CD4-positive, alpha-beta T cell (primary cell): ENCODE data around the gene ULK4. TPM values are rescaled to one million over a fixed set of nuclear protein-coding genes. Genes with fewer than 3 reads are reported as not detected.

Experiments
- ATAC-seq: fragments of 200-7000 bp; cut with Tn5 transposase; one replicate; pipeline ENCODE4 v1.10.0; 2022; ENCODE audit warnings: mild to moderate bottlenecking; ENCODE audit not compliant: poor library complexity
- CTCF ChIA-PET: fragments of 350-600 bp; sonication (Branson Sonifier 250); formaldehyde crosslinking; loops from one replicate; lab custom pipeline; 2021; ENCODE audit warnings: antibody characterized with exemption, inconsistent platforms; lab: Charles Lee
- POLR2A ChIA-PET: fragments of 350-600 bp; sonication (Branson Sonifier 250); formaldehyde crosslinking; loops from one replicate; lab custom pipeline; 2021; ENCODE audit warnings: antibody characterized with exemption, inconsistent platforms; lab: Charles Lee
- DNase-seq, 14 experiments: peaks; one replicate each; pipeline ENCODE4 v3.0.0-alpha.2; 2013 to 2020; ENCODE audit warnings: mixed read lengths in 2 of 14
- H3K27ac ChIP-seq, 2 donors: one replicate each; pipeline versions ENCODE4 v1.5.1 to v1.7.0; 2013; ENCODE audit warnings: low read length in 2 of 2, low read depth in 1 of 2, mild to moderate bottlenecking in 1 of 2
- H3K27me3 ChIP-seq, 2 experiments: 1 replicate in 1 of 2; 2 replicates in 1 of 2; pipeline versions ENCODE4 v1.6.1 to v1.7.0; 2013; ENCODE audit warnings: low read length in 2 of 2, control low read depth in 1 of 2, mild to moderate bottlenecking in 1 of 2, moderate library complexity in 1 of 2; ENCODE audit not compliant: insufficient read depth in 2 of 2, control insufficient read depth in 1 of 2
- H3K36me3 ChIP-seq: one replicate; pipeline ENCODE4 v1.6.1; 2013; ENCODE audit warnings: low read length, control low read depth; ENCODE audit not compliant: insufficient read depth
- H3K4me1 ChIP-seq: one replicate; pipeline ENCODE4 v1.6.1; 2013; ENCODE audit warnings: low read length, control low read depth; ENCODE audit not compliant: insufficient read depth
- H3K4me3 ChIP-seq: one replicate; pipeline ENCODE4 v1.5.1; 2013; ENCODE audit warnings: mild to moderate bottlenecking, low read length, moderate library complexity
- H3K9me3 ChIP-seq, 2 experiments: 1 replicate in 1 of 2; 2 replicates in 1 of 2; pipeline versions ENCODE4 v1.6.1 to v1.7.0; 2013; ENCODE audit warnings: low read length in 2 of 2, mild to moderate bottlenecking in 2 of 2, control low read depth in 1 of 2, moderate library complexity in 1 of 2; ENCODE audit not compliant: control insufficient read depth in 1 of 2, insufficient read depth in 1 of 2
- H3K27ac Mint-ChIP-seq: one replicate; pipeline ENCODE4 v1.8.0; 2020; ENCODE audit warnings: mixed read lengths
- H3K27me3 Mint-ChIP-seq: one replicate; pipeline ENCODE4 v1.8.0; 2021; ENCODE audit warnings: mixed read lengths
- H3K36me3 Mint-ChIP-seq: one replicate; pipeline ENCODE4 v1.8.0; 2021; ENCODE audit warnings: low read depth, mixed read lengths
- H3K4me1 Mint-ChIP-seq: one replicate; pipeline ENCODE4 v1.8.0; 2021; ENCODE audit warnings: low read depth, mixed read lengths
- H3K4me3 Mint-ChIP-seq: one replicate; pipeline ENCODE4 v1.8.0; 2020; ENCODE audit warnings: mild to moderate bottlenecking, mixed read lengths
- H3K9me3 Mint-ChIP-seq: one replicate; pipeline ENCODE4 v1.8.0; 2020; ENCODE audit warnings: mixed read lengths
- intact Hi-C, 2 experiments: fragments of 100-400 bp; cut with DNase I in 1 of 2; cut with micrococcal nuclease in 1 of 2; formaldehyde crosslinking; loops; one replicate each; pipeline versions ENCODE4 v1.15.1 to v1.9.0; 2023 to 2025; cut with DNase I, micrococcal nuclease
- total RNA-seq, 174 experiments: library from RNA in 2 of 174; stranded (reverse) in 2 of 174; gene quantifications; one replicate each; pipeline ENCODE4 v1.2.3 and lab custom pipeline; 2021 to 2026
- TF ChIP-seq, protein P1 (sequence below): fragments of 200-600 bp; IDR thresholded peaks from one replicate; pipeline ENCODE4 v1.8.0; 2022; ENCODE audit warnings: antibody characterized with exemption, mild to moderate bottlenecking

ULK4 gene
- total RNA-seq, 2 experiments from 2014 or later = 23.8 to 28.6 TPM

DNA sequence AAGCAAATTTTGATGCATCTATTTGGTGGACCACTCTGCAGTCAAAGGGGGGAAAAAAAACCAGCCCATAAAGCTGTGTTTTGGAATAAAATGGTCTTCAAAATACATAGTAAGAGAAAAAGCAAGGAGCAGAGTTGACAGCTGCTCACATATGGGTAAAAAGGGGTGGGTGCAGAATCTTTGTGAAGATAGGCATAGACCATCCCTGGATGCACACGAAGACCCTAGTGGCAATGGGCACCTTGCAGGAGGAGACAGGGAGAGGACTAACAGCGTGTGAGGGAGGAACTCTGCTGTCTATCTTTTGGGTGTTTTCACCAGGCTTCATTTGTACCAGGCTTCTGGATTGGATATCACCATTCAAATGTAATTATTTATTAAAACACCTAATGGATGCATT is 718.7 kb downstream of the ULK4 start:
- CTCF ChIA-PET = no interaction called here
- Histone ChIP-seq H3K27ac (no peak overlapping the region), H3K4me1 (no peaks in the 10 kb centered on the region), H3K27me3 (no peaks in the 10 kb centered on the region), H3K4me3 (no peak overlapping the region), H3K36me3 (peaks cover 42% of the 10 kb centered on the region), H3K9me3 (no peaks in the 10 kb centered on the region)
- H3K36me3 Mint-ChIP-seq = peaks cover 35% of the 10 kb centered on the region
- TF ChIP-seq, protein P1, sequence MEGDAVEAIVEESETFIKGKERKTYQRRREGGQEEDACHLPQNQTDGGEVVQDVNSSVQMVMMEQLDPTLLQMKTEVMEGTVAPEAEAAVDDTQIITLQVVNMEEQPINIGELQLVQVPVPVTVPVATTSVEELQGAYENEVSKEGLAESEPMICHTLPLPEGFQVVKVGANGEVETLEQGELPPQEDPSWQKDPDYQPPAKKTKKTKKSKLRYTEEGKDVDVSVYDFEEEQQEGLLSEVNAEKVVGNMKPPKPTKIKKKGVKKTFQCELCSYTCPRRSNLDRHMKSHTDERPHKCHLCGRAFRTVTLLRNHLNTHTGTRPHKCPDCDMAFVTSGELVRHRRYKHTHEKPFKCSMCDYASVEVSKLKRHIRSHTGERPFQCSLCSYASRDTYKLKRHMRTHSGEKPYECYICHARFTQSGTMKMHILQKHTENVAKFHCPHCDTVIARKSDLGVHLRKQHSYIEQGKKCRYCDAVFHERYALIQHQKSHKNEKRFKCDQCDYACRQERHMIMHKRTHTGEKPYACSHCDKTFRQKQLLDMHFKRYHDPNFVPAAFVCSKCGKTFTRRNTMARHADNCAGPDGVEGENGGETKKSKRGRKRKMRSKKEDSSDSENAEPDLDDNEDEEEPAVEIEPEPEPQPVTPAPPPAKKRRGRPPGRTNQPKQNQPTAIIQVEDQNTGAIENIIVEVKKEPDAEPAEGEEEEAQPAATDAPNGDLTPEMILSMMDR = no peak
- H3K27me3 Mint-ChIP-seq = no peaks in the 10 kb centered on the region
- H3K4me3 Mint-ChIP-seq = no peak overlapping the region
- peak overlapping the region; percentile 7 for H3K27ac Mint-ChIP-seq
- intact Hi-C loops = no loop called here
- POLR2A ChIA-PET = interaction anchor here (1.4 kb wide), 1 partner anchor 44 kb away, joined by 4 read pairs; the partner anchor contains the start of gene CTNNB1
- ATAC-seq (no peak), DNase-seq (no peak)
- H3K4me1 Mint-ChIP-seq = no peaks in the 10 kb centered on the region
- H3K9me3 Mint-ChIP-seq = no peaks in the 10 kb centered on the region

DNA sequence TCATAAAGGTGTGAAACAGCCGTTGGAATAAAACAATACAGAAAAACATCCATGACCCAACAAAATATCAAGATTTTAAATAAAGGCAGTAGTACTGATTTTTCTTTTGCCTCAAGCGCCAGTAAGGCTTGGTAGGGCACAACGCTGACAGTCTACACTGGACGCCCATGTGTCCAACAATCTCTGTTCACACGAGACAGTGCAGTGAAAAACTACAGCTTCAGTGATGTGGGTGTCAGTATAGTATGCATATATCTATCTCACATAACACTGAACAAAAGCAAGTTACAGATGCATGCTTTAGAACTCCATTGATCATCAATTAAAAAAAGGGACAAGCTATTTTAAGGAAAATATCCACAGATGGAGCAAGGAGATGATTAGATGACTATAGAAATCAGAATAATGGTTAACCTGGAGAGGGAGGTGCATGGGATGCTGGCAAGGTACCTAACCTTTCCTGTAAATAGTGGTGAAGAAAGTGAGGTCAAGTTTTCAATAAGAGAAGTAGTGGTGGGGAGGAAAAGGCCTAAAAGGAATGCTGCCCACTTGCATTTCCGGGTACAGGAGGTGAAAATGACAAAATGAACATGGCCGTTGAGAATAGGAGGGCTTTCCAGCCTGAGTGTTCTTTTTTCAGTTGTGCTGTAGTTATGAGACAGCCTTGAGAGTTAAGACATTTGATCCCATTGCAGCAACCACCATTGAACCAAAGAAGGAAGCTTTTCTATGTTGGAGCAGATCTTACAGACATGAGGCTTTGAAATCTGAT is 719.9 kb downstream of the ULK4 start:
- Histone ChIP-seq H3K36me3 (peaks cover 54% of the 10 kb centered on the region), H3K9me3 (no peaks in the 10 kb centered on the region), H3K4me3 (no peak overlapping the region), H3K4me1 (no peaks in the 10 kb centered on the region), H3K27ac (no peak overlapping the region), H3K27me3 (no peaks in the 10 kb centered on the region)
- TF ChIP-seq, protein P1 = no peak
- no peak for ATAC-seq
- POLR2A ChIA-PET = interaction anchor here (1.5 kb wide), 1 partner anchor 43 kb away, joined by 4 read pairs; the partner anchor contains the start of gene CTNNB1
- intact Hi-C loops = no loop called here
- no peaks in the 10 kb centered on the region for H3K9me3 Mint-ChIP-seq
- no peaks in the 10 kb centered on the region for H3K4me1 Mint-ChIP-seq
- H3K27me3 Mint-ChIP-seq = no peaks in the 10 kb centered on the region
- CTCF ChIA-PET = no interaction called here
- peaks cover 47% of the 10 kb centered on the region for H3K36me3 Mint-ChIP-seq
- H3K27ac Mint-ChIP-seq = peak overlapping the region; percentile 7
- DNase-seq = no peak
- H3K4me3 Mint-ChIP-seq = no peak overlapping the region

DNA sequence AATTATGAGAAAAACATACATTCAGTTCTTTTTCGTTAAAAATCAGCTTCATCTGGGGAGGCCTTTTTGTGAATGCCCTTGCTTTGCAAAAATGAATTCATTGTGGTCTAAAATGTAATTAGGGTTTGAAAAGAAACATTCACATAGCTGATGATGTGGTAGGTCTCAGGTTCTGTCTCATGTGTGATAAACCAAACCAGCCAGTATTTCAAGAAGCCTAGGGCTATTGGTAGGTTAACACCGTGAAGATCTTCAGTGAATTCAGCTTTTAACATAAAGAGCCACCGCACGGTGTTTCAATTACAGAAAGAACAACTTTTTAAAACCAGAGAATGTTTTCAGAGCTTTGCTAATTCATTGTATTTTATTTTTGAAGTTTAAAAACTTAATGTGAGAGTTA is 720.7 kb downstream of the ULK4 start:
- Mint-ChIP-seq H3K27me3 (no peaks in the 10 kb centered on the region), H3K27ac (no peak overlapping the region), H3K36me3 (peaks cover 55% of the 10 kb centered on the region), H3K4me3 (no peak overlapping the region), H3K4me1 (no peaks in the 10 kb centered on the region), H3K9me3 (no peaks in the 10 kb centered on the region)
- CTCF ChIA-PET = interaction anchor here (1.0 kb wide), 1 partner anchor 8 kb away, joined by 3 read pairs; no protein-coding TSS in a partner anchor
- no peak for ATAC-seq
- Histone ChIP-seq H3K36me3 (peaks cover 63% of the 10 kb centered on the region), H3K27ac (no peak overlapping the region), H3K4me3 (no peak overlapping the region), H3K4me1 (no peaks in the 10 kb centered on the region), H3K27me3 (no peaks in the 10 kb centered on the region), H3K9me3 (no peaks in the 10 kb centered on the region)
- intact Hi-C loops = no loop called here
- POLR2A ChIA-PET = interaction anchor here (1.5 kb wide), 1 partner anchor 42 kb away, joined by 4 read pairs; the partner anchor contains the start of gene CTNNB1
- TF ChIP-seq, protein P1 = no peak
- no peak for DNase-seq
